IPS-18c (cell line): ENCODE data around the gene DNPEP.

Source experiments
- H3K4me3 ChIP-seq: 2 replicates; pipeline ENCODE4 v1.7.0; 2013; ENCODE audit warnings: low read depth, mild to moderate bottlenecking, low read length, moderate library complexity; ENCODE audit not compliant: insufficient read depth
- H3K9me3 ChIP-seq: one replicate; pipeline ENCODE4 v1.6.1; 2013; ENCODE audit warnings: mild to moderate bottlenecking, low read length, moderate library complexity; ENCODE audit not compliant: control insufficient read depth, insufficient read depth

Gene DNPEP

GRCh38 chr2:219350710-219351221 lies 36.9 kb downstream of the DNPEP start:
- H3K4me3 ChIP-seq, result no peak overlapping the region
- H3K9me3 ChIP-seq, result no peaks in the 10 kb centered on the region

GRCh38 chr2:219350215-219350614 lies 37.5 kb downstream of the DNPEP start:
- Histone ChIP-seq H3K4me3 (no peak overlapping the region), H3K9me3 (no peaks in the 10 kb centered on the region)

GRCh38 chr2:219344751-219345430 lies 42.8 kb downstream of the DNPEP start:
- Histone ChIP-seq H3K4me3 (no peak overlapping the region), H3K9me3 (no peaks in the 10 kb centered on the region)

GRCh38 chr2:219335373-219335786 lies 52.3 kb downstream of the DNPEP start:
- Histone ChIP-seq H3K9me3 (peaks cover 2% of the 10 kb centered on the region), H3K4me3 (no peak overlapping the region)

GRCh38 chr2:219334076-219334475 lies 53.6 kb downstream of the DNPEP start:
- Histone ChIP-seq H3K9me3 (peaks cover 2% of the 10 kb centered on the region), H3K4me3 (no peak overlapping the region)

GRCh38 chr2:219332542-219332941 lies 55.2 kb downstream of the DNPEP start, which contains the start of gene RESP18:
TSS of gene RESP18 (minus strand) at chr2:219332744.
- Histone ChIP-seq H3K4me3 (peak within 1 kb of the TSS; percentile 44), H3K9me3 (peaks cover 2% of the 10 kb centered on the region)

- Histone ChIP-seq H3K4me3 (peak overlapping the region; percentile 44; the same call in 1 of the 2 replicates), H3K9me3 (no peaks in the 10 kb centered on the region)
Measured at GRCh38 chr2:219331560-219332213, 56.0 kb downstream of the DNPEP start.

GRCh38 chr2:219327719-219328118 lies 60.0 kb downstream of the DNPEP start:
- Histone ChIP-seq H3K9me3 (no peaks in the 10 kb centered on the region), H3K4me3 (no peak overlapping the region)

GRCh38 chr2:219325657-219326315 lies 61.9 kb downstream of the DNPEP start:
- H3K4me3 ChIP-seq, result no peak overlapping the region
- H3K9me3 ChIP-seq, result no peaks in the 10 kb centered on the region

GRCh38 chr2:219325136-219325535 lies 62.6 kb downstream of the DNPEP start:
- Histone ChIP-seq H3K4me3 (no peak overlapping the region), H3K9me3 (no peaks in the 10 kb centered on the region)

- Histone ChIP-seq H3K4me3 (no peak overlapping the region), H3K9me3 (no peaks in the 10 kb centered on the region)
Measured at GRCh38 chr2:219323434-219323833, 64.3 kb downstream of the DNPEP start.
